Fibroblast of skin of right quadriceps (primary cell): ENCODE results near the gene MON1A.
"Not testable (repeated sequence)": the region's sequence is repeated elsewhere in the genome, so short reads cannot be mapped to it uniquely, and the experiment has no call there.

Source experiments
- DNase-seq: peaks from one replicate; pipeline ENCODE4 v3.0.0-alpha.2; 2013

The MON1A gene

DNA sequence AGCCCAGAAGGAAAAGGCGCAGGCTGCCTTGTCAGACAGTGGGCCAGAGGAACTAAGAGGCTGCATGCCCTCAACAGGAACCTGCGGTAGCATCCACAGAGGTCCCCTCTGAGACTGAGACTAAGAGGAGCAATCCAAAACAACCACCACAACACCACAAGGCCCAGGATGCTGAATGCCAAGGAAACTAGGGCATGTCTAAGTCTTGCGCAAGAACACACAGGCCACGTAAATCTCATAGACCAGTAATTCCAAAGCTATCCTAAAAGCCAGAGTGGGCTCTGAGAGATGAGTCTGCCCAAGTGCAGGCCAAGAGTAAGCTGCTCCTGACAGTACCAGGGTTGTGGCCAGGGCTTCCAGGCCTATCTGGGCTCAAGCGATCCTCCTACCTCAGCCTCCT is 12.9 kb downstream of the MON1A start:
- DNase-seq, result peak; percentile 58

- DNase-seq, result no peak
Observed at GRCh38 chr3:49914906-49915305, 14.7 kb downstream of the MON1A start.

DNA sequence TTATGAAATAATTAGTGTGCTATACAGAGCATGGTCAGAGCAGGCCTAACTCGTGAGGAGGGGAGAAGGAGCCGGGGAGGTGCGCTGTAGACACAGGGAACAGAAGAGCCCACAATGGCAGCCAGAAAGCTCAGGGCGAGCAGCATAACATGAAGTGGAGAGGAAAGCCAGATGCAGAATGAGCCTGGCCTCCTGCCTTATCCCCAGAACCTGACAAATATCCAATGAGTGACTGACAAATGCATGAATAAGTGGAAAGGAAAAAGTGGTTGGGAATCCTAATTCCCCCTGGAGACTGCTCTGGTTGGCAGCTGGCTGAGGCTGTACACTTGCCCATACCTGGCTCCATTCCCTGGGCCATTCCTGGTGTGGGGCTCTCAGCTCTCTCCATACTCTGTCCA is 16.7 kb downstream of the MON1A start:
- no peak for DNase-seq

GRCh38 chr3:49911611-49912010 is 18.0 kb downstream of the MON1A start:
- DNase-seq, result no peak

GRCh38 chr3:49911124-49911420 is 18.5 kb downstream of the MON1A start:
- DNase-seq, result no peak

- DNase-seq, result no peak
Observed at GRCh38 chr3:49910409-49911123, 19.0 kb downstream of the MON1A start.

DNA sequence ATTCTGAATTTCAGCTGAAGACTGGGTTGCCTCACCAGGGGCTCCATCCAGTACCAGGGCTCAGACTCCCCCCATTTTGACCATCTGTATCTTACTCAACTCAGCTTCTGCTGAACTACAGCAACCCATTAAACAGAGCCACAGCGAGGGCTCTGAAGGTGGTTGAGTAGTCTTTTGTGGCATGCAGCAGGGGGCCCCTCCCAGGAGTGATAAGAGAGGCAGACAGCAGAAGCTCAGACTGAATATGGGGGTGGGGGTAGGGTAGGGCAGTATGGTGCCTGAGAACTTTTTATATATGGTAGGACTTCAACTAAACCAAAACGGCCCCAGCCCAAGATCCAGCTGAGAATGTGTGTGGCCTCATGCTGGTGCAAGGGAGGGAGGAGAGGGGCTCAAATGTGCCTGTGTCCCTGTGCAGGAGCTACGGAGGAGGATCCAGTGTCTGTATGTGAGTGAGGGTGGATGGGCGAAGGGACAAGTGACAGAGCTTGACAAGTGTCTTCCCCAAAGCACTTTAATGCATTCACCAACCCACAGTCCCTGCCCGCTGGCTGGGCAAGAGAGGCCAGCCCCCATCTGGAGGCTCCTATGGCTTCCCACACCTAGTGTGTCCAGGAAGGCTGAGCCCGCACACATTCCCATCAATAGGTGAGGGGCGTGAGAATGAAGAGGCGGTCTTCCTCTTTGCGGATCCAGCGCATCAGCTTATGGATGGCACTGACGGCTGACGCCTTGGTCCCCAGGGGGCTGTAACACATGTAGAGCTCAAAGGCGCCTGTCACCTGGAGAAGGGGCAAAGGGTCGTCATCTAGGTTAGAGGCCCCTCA is 21.0 kb downstream of the MON1A start:
- no peak for DNase-seq

- DNase-seq, result peak; percentile 45
Observed at GRCh38 chr3:49906073-49906743, 23.4 kb downstream of the MON1A start.

DNA sequence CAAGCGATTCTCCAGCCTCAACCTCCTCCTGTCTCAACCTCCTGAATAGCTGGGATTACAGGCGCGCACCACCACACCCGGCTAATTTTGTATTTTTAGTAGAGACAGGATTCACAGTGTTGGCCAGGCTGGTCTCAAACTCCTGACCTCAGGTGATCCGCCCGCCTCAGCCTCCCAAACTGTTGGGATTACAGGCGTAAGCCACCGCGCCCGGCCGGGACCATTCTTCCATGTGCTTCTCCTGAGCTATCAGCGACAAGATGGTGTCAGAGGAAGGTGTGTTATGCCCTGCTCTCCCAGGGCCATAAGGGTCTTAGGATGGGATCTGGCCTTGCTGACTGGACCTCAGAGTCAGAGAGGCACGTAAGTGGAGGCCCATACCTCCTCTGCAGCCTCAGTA is 25.2 kb downstream of the MON1A start:
- not testable (repeated sequence) for DNase-seq

- peak; percentile 19 for DNase-seq
Observed at GRCh38 chr3:49903451-49904424, 25.9 kb downstream of the MON1A start, which contains the start of gene MST1R. Gene MST1R, minus strand, starts transcription at chr3:49903873. Its CDS starts 264 bp downstream, at chr3:49903609.

DNA sequence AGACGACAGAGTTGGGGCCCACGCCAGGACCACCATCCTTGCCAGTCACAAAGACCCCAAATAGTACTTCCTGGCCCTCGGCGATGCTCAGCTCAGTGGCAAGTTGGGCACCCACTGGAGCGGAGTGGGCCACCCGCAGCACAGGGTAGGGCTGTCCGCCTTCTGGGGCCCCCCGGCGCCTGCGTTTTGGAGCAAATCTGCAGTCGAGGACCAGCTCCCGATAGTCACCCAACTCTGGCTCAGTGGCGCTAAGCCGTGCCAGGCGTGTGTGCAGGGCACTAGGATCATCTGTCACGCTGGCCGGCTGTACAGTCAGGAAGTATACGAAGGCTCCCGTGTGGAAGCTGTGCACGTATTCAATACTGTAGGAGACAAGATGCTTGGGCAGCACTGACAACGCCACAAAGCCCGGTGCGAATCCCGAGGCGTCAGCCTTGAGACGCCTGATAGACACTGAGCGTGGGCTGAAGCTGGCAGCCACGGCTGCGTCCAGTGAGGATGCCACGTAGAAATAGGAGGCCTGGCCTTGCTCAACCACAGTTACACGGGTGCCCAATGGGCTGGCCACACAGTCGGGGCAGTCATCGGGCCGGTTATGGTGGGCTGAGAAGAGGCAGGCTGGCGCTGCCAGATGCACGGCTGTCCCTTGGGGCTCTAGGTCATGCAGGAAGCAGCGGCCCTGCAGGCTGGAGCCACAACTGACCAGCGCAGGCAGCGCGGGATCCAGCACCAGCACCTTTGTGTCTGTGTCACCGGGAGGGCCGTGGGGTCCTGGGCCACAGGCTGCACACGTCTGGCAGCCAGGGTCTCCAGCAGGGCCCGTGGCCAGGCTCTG is 26.9 kb downstream of the MON1A start:
- no peak for DNase-seq

DNA sequence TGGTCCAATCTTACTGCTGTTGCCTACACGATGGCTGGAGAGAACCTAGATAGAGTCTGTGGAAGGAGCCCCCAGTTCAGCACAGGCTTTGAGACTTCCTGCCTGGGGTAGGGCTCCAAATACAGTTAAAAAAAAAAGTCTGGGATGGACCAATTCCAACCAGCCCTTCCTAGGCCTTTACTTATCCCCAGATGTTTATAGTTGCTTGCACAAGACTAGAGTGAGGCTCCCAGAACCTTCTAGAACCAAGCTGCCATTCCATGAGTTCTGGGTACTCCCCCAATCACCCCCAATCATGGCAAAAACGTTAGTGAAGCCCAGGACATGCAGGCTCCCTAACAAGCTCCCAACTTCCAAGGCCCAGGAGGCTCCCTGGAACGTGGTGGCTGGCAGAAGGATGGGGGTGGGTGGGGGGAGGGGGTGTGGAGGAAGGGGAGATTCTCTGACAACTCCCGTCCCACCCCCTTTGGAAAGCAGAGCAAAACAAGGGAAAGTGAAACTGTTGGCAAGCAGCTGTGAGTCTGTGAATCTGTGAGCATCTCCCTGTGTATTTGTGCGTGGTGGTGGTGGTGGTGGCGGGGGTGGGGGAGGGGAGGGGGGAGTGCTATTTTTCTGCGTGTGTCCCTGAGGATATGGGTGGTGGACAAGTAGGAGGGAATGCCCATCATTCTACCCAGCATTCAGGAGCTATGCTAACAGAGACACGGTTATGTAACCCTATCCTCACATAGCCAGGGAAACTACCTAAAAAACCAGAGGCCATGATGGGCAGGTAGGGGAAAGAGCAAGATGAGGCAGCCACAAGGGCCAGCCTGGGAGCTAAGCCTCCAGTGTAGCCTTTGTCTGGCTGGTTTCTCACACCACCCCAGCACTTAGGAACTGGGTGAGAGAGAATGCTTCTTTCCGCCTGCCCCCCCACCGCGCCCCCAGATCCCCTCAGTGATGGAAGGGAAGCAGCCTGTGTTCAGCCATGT is 28.0 kb downstream of the MON1A start:
- DNase-seq, result no peak

GRCh38 chr3:49900491-49901153 is 29.0 kb downstream of the MON1A start:
- DNase-seq, result no peak

DNA sequence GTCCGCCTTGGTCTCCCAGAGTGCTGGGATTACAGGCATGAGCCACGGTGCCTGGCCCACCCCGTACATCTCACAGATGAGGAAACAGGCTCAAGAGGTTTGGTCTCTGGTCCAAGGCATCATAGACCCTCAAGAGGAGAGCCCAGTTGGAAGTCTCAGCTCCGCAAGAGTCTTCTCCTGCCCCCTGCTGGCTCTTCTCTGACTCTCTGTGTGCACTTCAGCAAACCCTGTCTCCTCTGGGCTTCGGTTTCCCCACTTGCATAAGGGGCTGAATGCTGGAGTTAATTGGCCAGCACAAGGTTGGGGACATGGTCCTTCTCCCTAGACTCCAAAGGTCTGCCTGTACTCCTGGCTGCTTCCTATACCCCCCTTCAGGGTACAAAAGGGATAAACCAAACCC is 29.8 kb downstream of the MON1A start:
- no peak for DNase-seq

DNA sequence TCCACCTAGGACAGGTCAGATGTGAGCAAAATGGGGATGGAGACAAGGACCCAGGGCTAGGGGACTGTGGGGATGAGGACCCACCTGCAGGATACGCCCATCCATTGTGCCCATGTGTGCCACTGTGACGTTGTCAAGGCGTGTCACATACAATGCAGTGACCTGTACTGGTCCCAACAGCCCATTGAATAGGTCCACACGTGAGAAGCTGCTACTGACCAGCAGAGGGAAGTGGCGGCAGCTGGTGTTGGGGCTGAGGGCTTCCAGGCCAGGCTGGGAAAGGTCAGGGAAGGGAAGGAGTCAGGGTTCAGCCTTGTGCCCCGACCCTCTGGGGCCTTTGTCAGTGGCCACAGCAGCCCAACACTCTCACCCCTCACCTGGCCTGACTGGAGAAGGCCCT is 30.6 kb downstream of the MON1A start:
- DNase-seq, result no peak

DNA sequence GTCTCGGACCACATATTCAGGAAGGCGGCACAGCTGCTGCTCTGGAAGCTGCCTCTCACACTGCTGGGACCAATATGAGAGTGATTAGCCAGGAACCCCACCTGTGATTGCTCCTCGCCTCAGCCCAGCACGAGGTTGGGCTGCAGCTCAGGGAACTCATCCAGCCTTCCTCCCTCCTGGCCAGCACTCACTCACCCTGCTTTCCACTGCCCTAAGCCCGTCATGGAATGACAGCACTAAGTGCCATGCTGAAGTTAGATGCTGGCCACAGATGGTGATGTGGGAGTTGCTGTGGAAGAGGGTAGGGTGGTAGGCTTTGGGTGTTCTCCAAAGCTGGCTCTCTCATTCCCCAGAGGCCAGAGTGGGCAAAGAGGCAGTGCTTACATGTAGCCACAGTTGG is 33.3 kb downstream of the MON1A start:
- no peak for DNase-seq

- no peak for DNase-seq
Observed at GRCh38 chr3:49895791-49896190, 33.8 kb downstream of the MON1A start.

- no peak for DNase-seq
Observed at GRCh38 chr3:49889296-49889695, 40.3 kb downstream of the MON1A start.

DNA sequence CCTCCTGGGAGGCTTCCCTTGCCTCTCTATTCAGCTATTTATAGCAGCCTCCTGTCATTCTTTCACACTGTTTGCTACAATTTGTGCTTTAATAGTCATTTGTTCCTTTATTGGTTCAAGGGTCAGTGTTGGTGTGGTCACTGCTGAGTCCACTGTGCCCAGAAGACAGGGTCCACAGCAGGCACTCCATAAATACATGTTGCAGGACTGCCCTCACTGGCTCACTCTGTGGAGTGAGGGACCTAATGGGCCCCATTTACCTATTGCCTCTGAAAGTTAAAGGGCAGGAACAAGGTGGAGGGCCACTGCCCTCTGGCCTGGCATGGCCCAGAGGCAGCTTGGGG is 42.7 kb downstream of the MON1A start:
- DNase-seq, result no peak

- no peak for DNase-seq
Observed at GRCh38 chr3:49883998-49884397, 45.6 kb downstream of the MON1A start.
